HG02981 (cell line): Measurements from ENCODE around the gene LACTBL1.
"Not testable (repeated sequence)": the region's sequence is repeated elsewhere in the genome, so short reads cannot be mapped to it uniquely, and the experiment has no call there.

Experiments used
- ATAC-seq: cut with Tn5 transposase; IDR thresholded peaks from one replicate; pipeline ENCODE4 v1.9.1; 2021; ENCODE audit warnings: mild to moderate bottlenecking, moderate library complexity; ENCODE audit not compliant: unreplicated experiment

Gene LACTBL1

GRCh38 chr1:22972760-22973159 lies at the start of gene LACTBL1:
Gene LACTBL1, minus strand, starts transcription at chr1:22972866. Its CDS starts 550 bp downstream, at chr1:22972316.
- ATAC-seq: no peak

- ATAC-seq: no peak
These were observed 49.2 kb upstream of the LACTBL1 start for GRCh38 chr1:23021834-23022233.

GRCh38 chr1:23020706-23021405 lies 48.2 kb upstream of the LACTBL1 start:
- ATAC-seq: no peak

- ATAC-seq: peak; percentile 24
These were observed 47.4 kb upstream of the LACTBL1 start for GRCh38 chr1:23019863-23020625.

- ATAC-seq: peak; percentile 90
These were observed 46.6 kb upstream of the LACTBL1 start, which contains the start of gene KDM1A for GRCh38 chr1:23019094-23019862. Gene KDM1A, plus strand, starts transcription at chr1:23019468. Its CDS starts 129 bp downstream, at chr1:23019597.

GRCh38 chr1:23018661-23019093 lies 46.0 kb upstream of the LACTBL1 start:
- ATAC-seq: no peak

- ATAC-seq: no peak
These were observed 41.0 kb upstream of the LACTBL1 start for GRCh38 chr1:23013657-23014056.

GRCh38 chr1:23010025-23010424 lies 37.4 kb upstream of the LACTBL1 start:
- ATAC-seq: not testable (repeated sequence)

- ATAC-seq: no peak
These were observed 36.2 kb upstream of the LACTBL1 start for GRCh38 chr1:23008901-23009300.

GRCh38 chr1:23007106-23007505 lies 34.4 kb upstream of the LACTBL1 start:
- no peak for ATAC-seq

- ATAC-seq: not testable (repeated sequence)
These were observed 32.1 kb upstream of the LACTBL1 start for GRCh38 chr1:23004769-23005168.

GRCh38 chr1:23004112-23004511 lies 31.4 kb upstream of the LACTBL1 start:
- no peak for ATAC-seq

GRCh38 chr1:23002218-23002617 lies 29.6 kb upstream of the LACTBL1 start:
- not testable (repeated sequence) for ATAC-seq

- not testable (repeated sequence) for ATAC-seq
These were observed 27.5 kb upstream of the LACTBL1 start for GRCh38 chr1:23000133-23000532.

GRCh38 chr1:22997528-22997927 lies 24.9 kb upstream of the LACTBL1 start:
- ATAC-seq: not testable (repeated sequence)

- no peak for ATAC-seq
These were observed 23.1 kb upstream of the LACTBL1 start for GRCh38 chr1:22995774-22996173.

GRCh38 chr1:22993220-22993795 lies 20.6 kb upstream of the LACTBL1 start:
- ATAC-seq: not testable (repeated sequence)

- ATAC-seq: not testable (repeated sequence)
These were observed 19.7 kb upstream of the LACTBL1 start for GRCh38 chr1:22992384-22992783.

- ATAC-seq: no peak
These were observed 11.3 kb upstream of the LACTBL1 start for GRCh38 chr1:22983944-22984343.

GRCh38 chr1:22980471-22980790 lies 7.8 kb upstream of the LACTBL1 start:
- not testable (repeated sequence) for ATAC-seq

GRCh38 chr1:22978299-22978698 lies 5.6 kb upstream of the LACTBL1 start:
- ATAC-seq: no peak
